Ishikawa (cell line): ENCODE results near the gene ADGRG3.

Experiments used
- CEBPB ChIP-seq: IDR thresholded peaks from 2 replicates; pipeline ENCODE4 v1.6.1; 2012
- CREB1 ChIP-seq: IDR thresholded peaks from 2 replicates; pipeline ENCODE4 v1.6.1; 2012; ENCODE audit warnings: low read depth
- EGR1 ChIP-seq: IDR thresholded peaks from 2 replicates; pipeline ENCODE4 v1.6.1; 2012
- EP300 ChIP-seq: IDR thresholded peaks from 2 replicates; pipeline ENCODE4 v1.6.1; 2012; ENCODE audit warnings: borderline replicate concordance
- FOXM1 ChIP-seq: IDR thresholded peaks from 2 replicates; pipeline ENCODE4 v1.6.1; 2012; ENCODE audit warnings: low read depth, borderline replicate concordance
- MAX ChIP-seq: IDR thresholded peaks from 2 replicates; pipeline ENCODE4 v1.6.1; 2012
- NFIC ChIP-seq: IDR thresholded peaks from 2 replicates; pipeline ENCODE4 v1.6.1; 2012
- RAD21 ChIP-seq: IDR thresholded peaks from 2 replicates; pipeline ENCODE4 v1.6.1; 2012; ENCODE audit warnings: low read depth
- TAF1 ChIP-seq: IDR thresholded peaks from 2 replicates; pipeline ENCODE4 v1.6.1; 2012; ENCODE audit warnings: low read depth, mild to moderate bottlenecking
- TCF12 ChIP-seq: IDR thresholded peaks from 2 replicates; pipeline ENCODE4 v1.6.1; 2012; ENCODE audit warnings: low read depth
- TEAD4 ChIP-seq: IDR thresholded peaks from 2 replicates; pipeline ENCODE4 v1.6.1; 2012
- YY1 ChIP-seq: IDR thresholded peaks from 2 replicates; pipeline ENCODE4 v1.6.1; 2012; ENCODE audit warnings: low read depth
- ZBTB7A ChIP-seq: IDR thresholded peaks from 2 replicates; pipeline ENCODE4 v1.6.1; 2012; ENCODE audit warnings: low read depth
- TF ChIP-seq, protein P1 (sequence below): IDR thresholded peaks from 2 replicates; pipeline ENCODE4 v1.6.1; 2012
- TF ChIP-seq, protein P2 (sequence below): IDR thresholded peaks from 2 replicates; pipeline ENCODE4 v1.6.1; 2012; ENCODE audit warnings: low read depth, mild to moderate bottlenecking

ADGRG3 gene

DNA sequence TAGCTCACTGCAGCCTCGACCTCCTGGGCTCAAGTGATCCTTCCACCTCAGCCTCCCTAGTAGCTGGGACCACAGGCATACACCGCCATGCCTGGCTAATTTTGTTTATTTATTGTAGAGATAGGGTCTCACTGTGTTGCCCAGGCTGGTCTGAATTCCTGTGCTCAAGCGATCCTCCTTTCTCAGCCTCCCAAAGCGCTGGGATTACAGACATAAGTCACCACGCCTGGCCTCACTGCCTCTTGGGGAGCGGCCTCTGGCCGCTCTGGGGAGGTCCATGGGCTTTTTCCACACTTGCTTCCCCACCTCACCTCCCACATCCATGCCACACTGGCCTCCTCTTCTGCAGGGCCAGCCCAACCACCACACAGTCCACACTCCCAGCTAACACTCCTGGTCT, 18.3 kb upstream of the ADGRG3 start:
- TF ChIP-seq TCF12 = no peak

- TF ChIP-seq EP300 (no peak), ZBTB7A (no peak), TAF1 (no peak), NFIC (no peak), TEAD4 (no peak), RAD21 (no peak), CREB1 (no peak), FOXM1 (no peak)
- TF ChIP-seq, protein P1, sequence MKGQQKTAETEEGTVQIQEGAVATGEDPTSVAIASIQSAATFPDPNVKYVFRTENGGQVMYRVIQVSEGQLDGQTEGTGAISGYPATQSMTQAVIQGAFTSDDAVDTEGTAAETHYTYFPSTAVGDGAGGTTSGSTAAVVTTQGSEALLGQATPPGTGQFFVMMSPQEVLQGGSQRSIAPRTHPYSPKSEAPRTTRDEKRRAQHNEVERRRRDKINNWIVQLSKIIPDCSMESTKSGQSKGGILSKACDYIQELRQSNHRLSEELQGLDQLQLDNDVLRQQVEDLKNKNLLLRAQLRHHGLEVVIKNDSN = no peak
- TF ChIP-seq, protein P2, sequence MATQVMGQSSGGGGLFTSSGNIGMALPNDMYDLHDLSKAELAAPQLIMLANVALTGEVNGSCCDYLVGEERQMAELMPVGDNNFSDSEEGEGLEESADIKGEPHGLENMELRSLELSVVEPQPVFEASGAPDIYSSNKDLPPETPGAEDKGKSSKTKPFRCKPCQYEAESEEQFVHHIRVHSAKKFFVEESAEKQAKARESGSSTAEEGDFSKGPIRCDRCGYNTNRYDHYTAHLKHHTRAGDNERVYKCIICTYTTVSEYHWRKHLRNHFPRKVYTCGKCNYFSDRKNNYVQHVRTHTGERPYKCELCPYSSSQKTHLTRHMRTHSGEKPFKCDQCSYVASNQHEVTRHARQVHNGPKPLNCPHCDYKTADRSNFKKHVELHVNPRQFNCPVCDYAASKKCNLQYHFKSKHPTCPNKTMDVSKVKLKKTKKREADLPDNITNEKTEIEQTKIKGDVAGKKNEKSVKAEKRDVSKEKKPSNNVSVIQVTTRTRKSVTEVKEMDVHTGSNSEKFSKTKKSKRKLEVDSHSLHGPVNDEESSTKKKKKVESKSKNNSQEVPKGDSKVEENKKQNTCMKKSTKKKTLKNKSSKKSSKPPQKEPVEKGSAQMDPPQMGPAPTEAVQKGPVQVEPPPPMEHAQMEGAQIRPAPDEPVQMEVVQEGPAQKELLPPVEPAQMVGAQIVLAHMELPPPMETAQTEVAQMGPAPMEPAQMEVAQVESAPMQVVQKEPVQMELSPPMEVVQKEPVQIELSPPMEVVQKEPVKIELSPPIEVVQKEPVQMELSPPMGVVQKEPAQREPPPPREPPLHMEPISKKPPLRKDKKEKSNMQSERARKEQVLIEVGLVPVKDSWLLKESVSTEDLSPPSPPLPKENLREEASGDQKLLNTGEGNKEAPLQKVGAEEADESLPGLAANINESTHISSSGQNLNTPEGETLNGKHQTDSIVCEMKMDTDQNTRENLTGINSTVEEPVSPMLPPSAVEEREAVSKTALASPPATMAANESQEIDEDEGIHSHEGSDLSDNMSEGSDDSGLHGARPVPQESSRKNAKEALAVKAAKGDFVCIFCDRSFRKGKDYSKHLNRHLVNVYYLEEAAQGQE = no peak
Measured at GRCh38 chr16:57651344-57652333, 16.5 kb upstream of the ADGRG3 start.

- no peak for TF ChIP-seq MAX
- TF ChIP-seq ZBTB7A = no peak
- no peak for TF ChIP-seq FOXM1
- no peak for TF ChIP-seq CEBPB
- TF ChIP-seq CREB1 = no peak
- TF ChIP-seq, protein P1 = no peak
- TF ChIP-seq, protein P2 = no peak
- no peak for TF ChIP-seq TCF12
- TF ChIP-seq EP300 = no peak
- no peak for TF ChIP-seq EGR1
- TF ChIP-seq RAD21 = no peak
- TF ChIP-seq YY1 = no peak
- TF ChIP-seq NFIC = no peak
- no peak for TF ChIP-seq TEAD4
- no peak for TF ChIP-seq TAF1
Measured at GRCh38 chr16:57652695-57653471, 15.2 kb upstream of the ADGRG3 start.

DNA sequence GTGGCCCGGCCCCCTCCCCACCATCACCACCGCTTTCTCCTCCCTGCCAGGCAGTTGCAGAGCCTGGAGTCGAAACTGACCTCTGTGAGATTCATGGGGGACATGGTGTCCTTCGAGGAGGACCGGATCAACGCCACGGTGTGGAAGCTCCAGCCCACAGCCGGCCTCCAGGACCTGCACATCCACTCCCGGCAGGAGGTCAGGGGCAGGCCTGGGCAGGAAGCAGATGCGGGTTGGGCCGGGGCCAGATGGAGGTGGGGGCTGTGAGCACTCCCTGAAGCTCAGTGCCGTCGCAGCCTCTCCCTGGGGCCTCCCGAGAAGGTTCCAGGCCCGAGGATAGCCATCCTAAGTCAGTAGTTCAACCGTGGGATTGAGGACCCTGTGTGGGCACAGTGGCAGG, 14.2 kb upstream of the ADGRG3 start:
- no peak for TF ChIP-seq ZBTB7A
- TF ChIP-seq, protein P1 = no peak
- no peak for TF ChIP-seq YY1
- no peak for TF ChIP-seq CREB1
- no peak for TF ChIP-seq TCF12
- TF ChIP-seq EGR1 = no peak
- TF ChIP-seq MAX = no peak
- no peak for TF ChIP-seq RAD21
- TF ChIP-seq, protein P2 = no peak
